H1 (cell line): ENCODE measurements around the gene CACFD1. TPM values are rescaled to one million over a fixed set of nuclear protein-coding genes. Genes with fewer than 3 reads are reported as not detected.

Experiments
- ATF3 ChIP-seq: IDR thresholded peaks from 2 replicates; pipeline ENCODE4 v1.6.1; 2011; ENCODE audit warnings: low read depth, mild to moderate bottlenecking, low read length; ENCODE audit not compliant: insufficient read depth
- BACH1 ChIP-seq: IDR thresholded peaks from 2 replicates; pipeline ENCODE4 v1.6.1; 2012; ENCODE audit warnings: low read length, improper control_type of control experiment
- CHD2 ChIP-seq: IDR thresholded peaks from 2 replicates; pipeline ENCODE4 v1.6.1; 2012; ENCODE audit warnings: low read length, improper control_type of control experiment
- SP1 ChIP-seq: IDR thresholded peaks from 2 replicates; pipeline ENCODE4 v1.6.1; 2011; ENCODE audit warnings: low read depth, low read length
- SUZ12 ChIP-seq: fragments of 200-600 bp; sonication (generic); IDR thresholded peaks from 2 replicates; pipeline ENCODE4 v1.6.1; 2012; ENCODE audit warnings: mild to moderate bottlenecking, inconsistent platforms, low read length, moderate library complexity, mixed read lengths
- USF2 ChIP-seq: IDR thresholded peaks from 2 replicates; pipeline ENCODE4 v1.6.1; 2011; ENCODE audit warnings: low read length, improper control_type of control experiment
- polyA plus RNA-seq, 7 experiments: library from polyadenylated mRNA; depleted of rRNA in 3 of 7; stranded (reverse) in 5 of 7; unstranded in 2 of 7; fragments of >200 nt in 5 of 7; fragments of 200-250 nt in 2 of 7; gene quantifications; 1 replicate in 5 of 7; 2 replicates in 1 of 7; 4 replicates in 1 of 7; pipeline versions ENCODE4 v1.2.1 to v1.2.3, GENCODE V29; 2011 to 2013; ENCODE audit warnings: missing spikeins in 2 of 7, mixed read lengths in 2 of 7
- total RNA-seq: library from RNA; stranded (reverse); fragmentation: NEBNext Ultra II Directional; extraction: Animal tissue kit (Norgen Biotek cat#: 25700); gene quantifications from 2 replicates; pipeline ENCODE4 v1.2.1, GENCODE V29; 2021

CACFD1 gene
- total and polyA plus RNA-seq, 2 of the 8 experiments (the other 6 are each of a cell fraction or from before 2014, with no cell fraction given) = 13.4 to 15.5 TPM

GRCh38 chr9:133483611-133484010 is 23.8 kb downstream of the CACFD1 start (continued):
- TF ChIP-seq BACH1 = no peak
- no peak for TF ChIP-seq SUZ12
- no peak for TF ChIP-seq CHD2
- no peak for TF ChIP-seq ATF3
- TF ChIP-seq USF2 = no peak
- TF ChIP-seq SP1 = no peak
- TF ChIP-seq, all 59 proteins: peak for 0
